ENCODE measurements around the gene TBC1D21.
A peak's percentile ranks its signal among the peaks of the same experiment; 100 is the strongest.

Gene TBC1D21, protein sequence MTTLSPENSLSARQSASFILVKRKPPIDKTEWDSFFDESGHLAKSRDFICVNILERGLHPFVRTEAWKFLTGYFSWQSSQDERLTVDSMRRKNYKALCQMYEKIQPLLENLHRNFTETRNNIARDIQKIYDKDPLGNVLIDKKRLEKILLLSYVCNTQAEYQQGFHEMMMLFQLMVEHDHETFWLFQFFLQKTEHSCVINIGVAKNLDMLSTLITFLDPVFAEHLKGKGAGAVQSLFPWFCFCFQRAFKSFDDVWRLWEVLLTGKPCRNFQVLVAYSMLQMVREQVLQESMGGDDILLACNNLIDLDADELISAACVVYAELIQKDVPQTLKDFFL

GRCh38 chr15:73873456-73873855, at the start of gene TBC1D21:
Gene TBC1D21, plus strand, starts transcription at chr15:73873564. Its CDS starts 146 bp downstream, at chr15:73873710.
- DNase-seq: no peak

DNA sequence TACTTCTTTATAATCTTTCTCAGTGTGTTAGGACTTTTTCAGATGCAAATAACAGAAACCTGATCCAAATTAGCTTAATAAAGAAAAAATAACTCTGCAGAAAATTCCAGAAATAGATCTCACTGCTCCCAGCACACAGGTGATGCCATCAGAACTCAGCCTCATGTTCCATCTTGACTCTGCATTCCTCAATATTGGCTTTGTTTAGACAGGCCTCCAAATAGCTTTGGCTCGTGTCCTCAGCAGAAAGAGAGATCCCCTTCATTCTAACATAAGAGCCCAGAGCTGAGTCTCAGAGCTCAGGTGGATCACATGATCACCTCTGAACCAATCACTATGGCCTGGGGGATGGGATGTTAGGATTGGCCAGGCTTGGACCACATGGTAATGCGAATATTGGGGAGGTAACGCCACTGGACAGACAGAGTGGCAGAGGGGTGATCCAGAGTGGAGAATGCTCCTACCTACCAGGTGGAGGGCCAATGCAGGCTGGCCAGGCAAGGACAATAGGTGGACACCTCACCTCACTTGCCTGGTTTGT, 46.6 kb upstream of the TBC1D21 start:
- no peak for DNase-seq

- no peak for DNase-seq
These were observed 43.8 kb upstream of the TBC1D21 start for GRCh38 chr15:73829523-73829922.

GRCh38 chr15:73832657-73833056, 40.7 kb upstream of the TBC1D21 start:
- DNase-seq: no peak

- no peak for DNase-seq
These were observed 36.5 kb upstream of the TBC1D21 start for GRCh38 chr15:73836845-73837244.

DNA sequence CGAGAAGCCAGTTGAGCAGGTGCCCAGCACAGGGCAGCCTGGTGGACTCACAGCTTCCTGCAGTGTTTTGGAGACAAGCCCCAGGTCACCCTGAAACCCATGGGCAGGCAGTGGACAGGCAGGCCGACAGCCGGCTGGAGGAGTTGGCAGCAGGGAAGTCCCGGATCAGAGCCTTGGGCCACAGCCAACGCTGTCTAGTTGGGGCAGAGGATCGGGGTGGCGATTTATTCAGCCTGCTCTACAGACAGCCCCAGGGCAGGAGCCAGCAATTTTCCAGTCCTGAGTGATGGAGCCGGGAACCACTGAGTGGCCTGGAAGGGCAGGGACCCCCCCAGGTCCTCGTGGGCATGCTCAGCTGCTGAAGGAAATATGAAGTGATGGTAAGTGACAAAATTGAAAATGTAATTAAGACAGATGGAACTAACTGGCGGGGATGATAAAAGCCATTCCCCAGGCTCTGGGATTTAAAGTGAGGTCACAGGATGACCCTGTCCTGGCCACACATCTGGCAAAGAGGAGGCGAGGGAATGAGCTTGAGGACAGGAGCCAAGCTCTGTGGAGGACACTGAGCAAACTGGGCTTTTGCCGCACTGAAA, 34.4 kb upstream of the TBC1D21 start:
- no peak for DNase-seq

- no peak for DNase-seq
These were observed 33.5 kb upstream of the TBC1D21 start for GRCh38 chr15:73839699-73840377.

GRCh38 chr15:73840771-73841170, 32.6 kb upstream of the TBC1D21 start:
- no peak for DNase-seq

- no peak for DNase-seq
These were observed 31.3 kb upstream of the TBC1D21 start for GRCh38 chr15:73841756-73842725.

DNA sequence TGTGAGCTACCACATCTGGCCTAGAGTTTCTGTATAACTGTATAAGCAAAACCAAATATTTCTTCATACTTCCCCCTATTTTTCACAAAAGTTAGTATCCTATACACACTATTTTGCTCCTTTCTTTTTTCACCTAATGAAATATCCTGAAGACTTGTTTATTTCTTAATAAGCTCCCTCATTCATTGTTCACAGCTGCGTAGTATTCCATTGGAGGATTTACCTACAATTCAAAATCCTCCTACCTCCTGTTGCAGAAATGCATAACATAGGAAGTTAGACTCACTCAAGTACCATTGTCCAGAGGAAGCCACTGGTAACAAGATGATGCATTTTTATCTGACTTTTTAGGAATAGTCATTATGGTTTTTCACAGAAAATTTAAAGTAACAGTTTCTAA, 29.6 kb upstream of the TBC1D21 start:
- no peak for DNase-seq

DNA sequence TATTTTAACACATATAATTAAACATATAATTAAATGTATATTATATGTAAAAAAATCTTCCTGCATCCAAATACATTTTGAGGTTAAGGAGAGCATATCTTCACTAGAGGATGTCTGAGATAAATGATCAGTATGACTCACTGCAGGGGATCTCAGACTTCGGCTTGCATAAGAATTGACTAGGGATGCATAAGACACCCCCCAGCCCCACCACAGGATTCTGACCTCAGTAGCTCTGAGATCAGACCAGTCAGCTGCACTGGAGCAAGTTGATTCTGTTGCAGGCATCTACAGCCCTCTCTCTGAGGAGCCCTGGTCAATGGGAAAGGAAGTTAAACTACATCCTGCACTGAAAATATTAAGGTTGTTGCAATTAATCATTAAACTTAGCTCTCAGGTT, 29.0 kb upstream of the TBC1D21 start:
- DNase-seq: no peak

DNA sequence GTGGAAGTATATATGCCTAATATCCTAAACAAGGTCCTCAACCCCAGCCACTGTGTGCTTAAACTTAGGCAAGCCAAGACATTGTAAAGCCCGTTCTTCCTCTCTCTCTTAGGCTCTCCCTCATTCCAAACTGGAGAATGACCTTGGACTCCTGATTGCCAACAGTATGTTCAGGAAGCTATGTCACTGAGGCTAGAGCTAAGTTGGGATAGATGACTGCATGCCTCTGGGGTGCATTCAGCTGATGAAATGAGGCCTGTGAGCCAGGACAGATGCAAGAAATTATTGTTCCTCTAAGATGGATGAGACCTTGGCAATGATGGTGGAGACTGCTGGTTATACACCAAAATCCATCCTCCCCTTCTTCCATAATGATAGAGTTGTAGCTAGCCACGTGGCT, 27.9 kb upstream of the TBC1D21 start:
- DNase-seq: no peak

- no peak for DNase-seq
These were observed 27.5 kb upstream of the TBC1D21 start for GRCh38 chr15:73845907-73846306.

GRCh38 chr15:73849641-73850040, 23.7 kb upstream of the TBC1D21 start:
- no peak for DNase-seq

- DNase-seq: no peak
These were observed 23.1 kb upstream of the TBC1D21 start for GRCh38 chr15:73850228-73850627.

DNA sequence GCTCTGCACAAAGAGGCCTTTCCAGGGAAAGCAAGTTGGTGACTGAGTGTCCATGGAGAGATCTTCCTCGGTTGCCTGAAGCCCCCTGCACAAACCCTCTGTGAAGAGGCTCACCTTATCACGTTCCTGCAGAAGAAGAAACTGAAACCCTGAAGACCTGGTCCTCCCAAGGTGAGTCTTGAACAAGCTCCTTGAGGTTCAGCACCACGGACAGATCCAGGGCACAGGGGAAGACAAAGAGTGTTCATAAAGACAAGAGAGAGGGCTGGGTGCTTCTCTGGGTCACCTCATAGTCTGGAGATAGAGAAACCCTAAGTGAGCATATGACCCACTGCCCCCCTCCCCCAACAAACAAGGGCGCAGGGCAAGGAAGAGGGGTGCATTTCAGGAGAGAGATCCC, 21.7 kb upstream of the TBC1D21 start:
- peak; percentile 17 for DNase-seq

GRCh38 chr15:73852507-73852906, 20.9 kb upstream of the TBC1D21 start:
- no peak for DNase-seq

DNA sequence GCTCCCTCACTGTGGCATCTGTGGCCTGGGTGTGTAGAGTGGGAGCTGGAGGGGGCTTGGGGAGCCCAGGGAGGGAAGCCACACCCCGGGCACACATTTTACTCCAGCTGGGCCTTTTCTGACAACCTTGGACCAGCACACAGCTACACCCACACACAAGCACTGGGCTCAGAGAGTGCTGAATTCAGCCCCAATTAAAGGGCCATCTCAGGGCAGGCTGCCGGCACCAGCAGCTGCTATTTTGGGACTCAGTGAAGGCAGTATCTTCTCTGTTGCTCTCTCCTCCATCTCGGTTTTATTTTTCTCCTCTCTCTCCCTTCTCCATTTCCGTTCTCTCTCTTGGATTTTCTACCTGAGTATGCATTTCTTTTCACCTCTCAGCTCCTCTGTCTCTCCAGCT, 19.1 kb upstream of the TBC1D21 start:
- no peak for DNase-seq

DNA sequence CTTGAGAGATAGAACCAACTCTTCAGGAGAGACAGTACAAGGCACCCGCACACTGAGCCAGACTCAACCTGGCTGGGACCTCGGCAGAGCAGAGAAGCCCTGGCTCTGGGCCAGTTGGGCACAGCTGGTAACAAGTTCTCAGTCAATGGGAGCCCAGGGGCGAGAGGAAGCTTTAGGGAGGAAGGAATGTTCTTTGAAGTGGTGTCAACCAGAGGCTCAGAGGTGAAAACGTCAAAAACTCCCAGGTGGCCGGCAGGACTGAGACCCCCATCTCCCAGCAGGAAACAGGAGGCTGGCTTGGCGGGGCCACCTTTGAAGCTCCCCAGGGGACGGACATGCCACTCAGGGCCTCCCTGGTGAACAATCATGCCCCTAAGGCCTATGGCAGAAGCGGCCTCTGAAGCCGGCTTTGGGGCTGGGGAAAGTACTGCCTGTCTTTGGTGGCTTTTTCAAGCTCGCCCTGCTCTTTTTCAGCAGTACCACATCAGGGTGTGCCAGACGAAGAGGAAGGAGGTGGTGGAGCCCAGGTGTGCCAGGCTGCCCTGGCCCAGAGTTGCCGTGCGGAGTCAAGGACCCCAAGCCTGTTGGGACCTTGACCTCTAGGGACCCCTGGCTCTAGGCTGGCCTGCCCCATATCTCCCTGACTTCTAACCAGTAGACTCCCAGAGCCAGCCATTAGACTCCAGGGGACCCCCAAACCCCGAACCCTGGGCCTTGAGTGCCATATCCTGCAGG, 16.7 kb upstream of the TBC1D21 start:
- no peak for DNase-seq

GRCh38 chr15:73857193-73857920, 16.0 kb upstream of the TBC1D21 start:
- DNase-seq: no peak

GRCh38 chr15:73858062-73858461, 15.3 kb upstream of the TBC1D21 start:
- DNase-seq: no peak

All from CD4-positive, alpha-beta T cell treated with Interleukin-17A for 1 hour (primary cell).